OCI-LY3 (cell line): Measurements from ENCODE around the gene PACRG.

Experiments
- H2AFZ ChIP-seq: fragments of 200-600, 300-600 bp; shearing (Covaris generic); 2 replicates; pipeline ENCODE4 v1.6.0; 2014; ENCODE audit warnings: antibody characterized with exemption, low read depth, low read length
- H3K27ac ChIP-seq: fragments of 200-600, 300-600 bp; sonication (generic); 2 replicates; pipeline ENCODE4 v1.5.1; 2014; ENCODE audit warnings: mild to moderate bottlenecking, low read length, moderate library complexity, mixed read lengths
- H3K27me3 ChIP-seq: fragments of 200-600, 300-600 bp; sonication (generic); 2 replicates; pipeline ENCODE4 v1.6.1; 2014; ENCODE audit warnings: low read depth, low read length, mixed read lengths
- H3K36me3 ChIP-seq: fragments of 200-600, 300-600 bp; sonication (generic); replicated peaks from 2 replicates; pipeline ENCODE3; 2014; ENCODE audit warnings: low read depth, low read length, mixed read lengths
- H3K4me1 ChIP-seq: fragments of 300-600, 200-600 bp; sonication (generic); 2 replicates; pipeline ENCODE4 v1.6.1; 2014; ENCODE audit warnings: low read length, mixed read lengths
- H3K4me2 ChIP-seq: fragments of 200-600, 300-600 bp; sonication (generic); 2 replicates; pipeline ENCODE4 v1.6.1; 2014; ENCODE audit warnings: low read length, mixed read lengths
- H3K4me3 ChIP-seq: fragments of 300-600, 200-600 bp; sonication (generic); 2 replicates; pipeline ENCODE4 v1.5.1; 2014; ENCODE audit warnings: antibody characterized with exemption, mild to moderate bottlenecking, low read length, moderate library complexity
- H3K79me2 ChIP-seq: fragments of 300-600, 200-600 bp; shearing (Covaris generic); 2 replicates; pipeline ENCODE4 v1.6.1; 2014; ENCODE audit warnings: mild to moderate bottlenecking, low read length, mixed read lengths
- H3K9ac ChIP-seq: fragments of 300-600, 200-600 bp; shearing (Covaris generic); 2 replicates; pipeline ENCODE4 v1.6.0; 2014; ENCODE audit warnings: mild to moderate bottlenecking, low read length, moderate library complexity
- H3K9me3 ChIP-seq: fragments of 200-600, 300-600 bp; shearing (Covaris generic); 2 replicates; pipeline ENCODE4 v1.6.1; 2014; ENCODE audit warnings: low read length, mixed read lengths; ENCODE audit not compliant: insufficient read depth
- H4K20me1 ChIP-seq: fragments of 200-600, 300-600 bp; sonication (generic); 2 replicates; pipeline ENCODE4 v1.6.1; 2016; ENCODE audit warnings: low read length, mixed read lengths; ENCODE audit not compliant: insufficient read depth
- EZH2phosphoT487 ChIP-seq: fragments of 200-600 bp; shearing (Covaris generic); IDR thresholded peaks from 2 replicates; pipeline ENCODE4 v1.6.1; 2018; ENCODE audit warnings: antibody characterized with exemption, mixed run types, low read depth
- TF ChIP-seq, protein P1 (sequence below): fragments of 200-600, 300-600 bp; sonication (generic); IDR thresholded peaks from 2 replicates; pipeline ENCODE4 v1.5.1; 2014; ENCODE audit warnings: antibody characterized with exemption, low read length, low read depth

PACRG gene

GRCh38 chr6:163207431-163208383 lies 479.9 kb downstream of the PACRG start:
- no peak overlapping the region for H3K27ac ChIP-seq
- H3K79me2 ChIP-seq = no peaks in the 10 kb centered on the region
- H4K20me1 ChIP-seq = no peaks in the 10 kb centered on the region
- no peaks in the 10 kb centered on the region for H3K9me3 ChIP-seq
- H2AFZ ChIP-seq = no peak overlapping the region
- no peak overlapping the region for H3K4me2 ChIP-seq
- 0 out of 2 replicates have a peak, but pooled peaks cover 3% of the 10 kb centered on the region for H3K27me3 ChIP-seq
- no peak overlapping the region for H3K4me3 ChIP-seq
- no peak overlapping the region for H3K9ac ChIP-seq
- H3K4me1 ChIP-seq = no peaks in the 10 kb centered on the region
- H3K36me3 ChIP-seq = no peaks in the 10 kb centered on the region
- no peak for TF ChIP-seq EZH2phosphoT487
- TF ChIP-seq, protein P1, sequence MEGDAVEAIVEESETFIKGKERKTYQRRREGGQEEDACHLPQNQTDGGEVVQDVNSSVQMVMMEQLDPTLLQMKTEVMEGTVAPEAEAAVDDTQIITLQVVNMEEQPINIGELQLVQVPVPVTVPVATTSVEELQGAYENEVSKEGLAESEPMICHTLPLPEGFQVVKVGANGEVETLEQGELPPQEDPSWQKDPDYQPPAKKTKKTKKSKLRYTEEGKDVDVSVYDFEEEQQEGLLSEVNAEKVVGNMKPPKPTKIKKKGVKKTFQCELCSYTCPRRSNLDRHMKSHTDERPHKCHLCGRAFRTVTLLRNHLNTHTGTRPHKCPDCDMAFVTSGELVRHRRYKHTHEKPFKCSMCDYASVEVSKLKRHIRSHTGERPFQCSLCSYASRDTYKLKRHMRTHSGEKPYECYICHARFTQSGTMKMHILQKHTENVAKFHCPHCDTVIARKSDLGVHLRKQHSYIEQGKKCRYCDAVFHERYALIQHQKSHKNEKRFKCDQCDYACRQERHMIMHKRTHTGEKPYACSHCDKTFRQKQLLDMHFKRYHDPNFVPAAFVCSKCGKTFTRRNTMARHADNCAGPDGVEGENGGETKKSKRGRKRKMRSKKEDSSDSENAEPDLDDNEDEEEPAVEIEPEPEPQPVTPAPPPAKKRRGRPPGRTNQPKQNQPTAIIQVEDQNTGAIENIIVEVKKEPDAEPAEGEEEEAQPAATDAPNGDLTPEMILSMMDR = no peak

DNA sequence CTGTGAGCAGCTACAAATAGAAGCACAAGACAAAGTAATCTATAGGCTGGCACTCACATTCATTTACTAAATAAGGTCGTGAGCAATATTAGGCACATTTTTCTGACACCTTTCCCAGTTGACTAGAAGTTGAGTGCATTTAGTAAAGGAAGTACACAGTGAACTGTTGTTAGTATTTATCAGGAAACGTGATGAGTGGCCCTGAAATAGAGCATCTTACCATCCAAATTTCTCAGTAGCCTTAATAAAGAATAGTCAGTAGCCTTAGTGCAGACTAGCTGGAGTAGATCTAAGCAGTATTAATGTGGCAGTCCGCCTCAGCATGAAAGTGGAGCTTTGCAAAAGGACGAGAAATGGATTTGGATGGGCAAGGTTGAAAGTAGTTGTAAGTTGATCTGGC lies 481.2 kb downstream of the PACRG start:
- no peaks in the 10 kb centered on the region for H3K36me3 ChIP-seq
- no peak overlapping the region for H2AFZ ChIP-seq
- no peak overlapping the region for H3K4me3 ChIP-seq
- H3K27me3 ChIP-seq = 0 out of 2 replicates have a peak, but pooled peaks cover 3% of the 10 kb centered on the region
- H4K20me1 ChIP-seq = no peaks in the 10 kb centered on the region
- no peak overlapping the region for H3K4me2 ChIP-seq
- H3K27ac ChIP-seq = no peak overlapping the region
- no peaks in the 10 kb centered on the region for H3K79me2 ChIP-seq
- no peak for TF ChIP-seq EZH2phosphoT487
- TF ChIP-seq, protein P1 = no peak
- no peak overlapping the region for H3K9ac ChIP-seq
- no peaks in the 10 kb centered on the region for H3K4me1 ChIP-seq
- no peaks in the 10 kb centered on the region for H3K9me3 ChIP-seq

DNA sequence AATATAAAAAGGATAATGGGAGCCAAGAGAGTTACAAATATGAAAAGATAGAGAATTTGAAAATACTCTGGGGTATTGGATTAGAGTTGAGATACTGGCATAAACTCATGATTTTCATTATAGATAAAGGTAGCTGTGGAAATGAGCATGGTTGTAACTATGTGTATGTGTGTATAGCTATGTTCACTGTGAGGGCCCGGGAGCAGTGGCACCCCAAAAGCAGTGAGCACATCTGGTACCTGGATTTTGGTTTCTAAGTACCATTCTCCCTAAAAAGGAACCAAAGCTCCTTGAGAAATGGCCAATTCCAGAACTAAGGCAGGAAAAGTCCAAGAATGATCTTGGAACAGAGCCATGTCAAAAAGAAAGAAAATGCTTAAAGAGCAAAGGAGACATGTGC lies 484.3 kb downstream of the PACRG start:
- Histone ChIP-seq H3K9ac (no peak overlapping the region), H3K27me3 (0 out of 2 replicates have a peak, but pooled peaks cover 5% of the 10 kb centered on the region), H3K27ac (no peak overlapping the region), H3K4me2 (no peak overlapping the region), H3K4me1 (peaks cover 8% of the 10 kb centered on the region; the same call in 1 of the 2 replicates), H3K4me3 (no peak overlapping the region), H3K36me3 (no peaks in the 10 kb centered on the region), H3K79me2 (no peaks in the 10 kb centered on the region), H2AFZ (no peak overlapping the region), H3K9me3 (no peaks in the 10 kb centered on the region), H4K20me1 (no peaks in the 10 kb centered on the region)
- no peak for TF ChIP-seq EZH2phosphoT487
- TF ChIP-seq, protein P1 = no peak

GRCh38 chr6:163214259-163214658 lies 486.5 kb downstream of the PACRG start:
- H2AFZ ChIP-seq = no peak overlapping the region
- 0 out of 2 replicates have a peak, but pooled peaks cover 5% of the 10 kb centered on the region for H3K27me3 ChIP-seq
- no peaks in the 10 kb centered on the region for H3K9me3 ChIP-seq
- H3K79me2 ChIP-seq = no peaks in the 10 kb centered on the region
- TF ChIP-seq, protein P1 = no peak
- TF ChIP-seq EZH2phosphoT487 = no peak
- no peaks in the 10 kb centered on the region for H4K20me1 ChIP-seq
- H3K4me1 ChIP-seq = peaks cover 8% of the 10 kb centered on the region; the same call in 1 of the 2 replicates
- H3K4me2 ChIP-seq = no peak overlapping the region
- H3K27ac ChIP-seq = no peak overlapping the region
- H3K36me3 ChIP-seq = no peaks in the 10 kb centered on the region
- no peak overlapping the region for H3K4me3 ChIP-seq
- H3K9ac ChIP-seq = no peak overlapping the region
